T-helper 2 cell treated with Interferon-gamma antibody and Interleukin-4, amounts not matched to agents 5 μg/mL and 100 μg/mL, for 36 hours (primary cell): ENCODE measurements around the gene SLX4IP.
A peak's percentile ranks its signal among the peaks of the same experiment; 100 is the strongest.

Experiments used
- DNase-seq: peaks from one replicate; pipeline ENCODE4 v3.0.0; 2021; ENCODE audit warnings: low spot score
- H3K27ac Mint-ChIP-seq: one replicate; pipeline ENCODE4 v1.8.0; 2021; ENCODE audit warnings: mild to moderate bottlenecking, mixed read lengths
- H3K27me3 Mint-ChIP-seq: one replicate; pipeline ENCODE4 v1.8.0; 2021; ENCODE audit warnings: low read depth, mixed read lengths
- H3K36me3 Mint-ChIP-seq: one replicate; pipeline ENCODE4 v1.8.0; 2021; ENCODE audit warnings: low read depth, mixed read lengths
- H3K4me1 Mint-ChIP-seq: one replicate; pipeline ENCODE4 v1.8.0; 2021; ENCODE audit warnings: low read depth, mixed read lengths
- H3K4me3 Mint-ChIP-seq: one replicate; pipeline ENCODE4 v1.8.0; 2022; ENCODE audit warnings: mild to moderate bottlenecking, moderate library complexity, mixed read lengths
- H3K9me3 Mint-ChIP-seq: one replicate; pipeline ENCODE4 v1.8.0; 2021; ENCODE audit warnings: mixed read lengths

SLX4IP gene

GRCh38 chr20:10483691-10484090 is 48.6 kb downstream of the SLX4IP start:
- Mint-ChIP-seq H3K27me3 (no peaks in the 10 kb centered on the region), H3K4me3 (no peak overlapping the region), H3K9me3 (no peaks in the 10 kb centered on the region), H3K36me3 (peaks cover under 1% of the 10 kb centered on the region), H3K4me1 (peaks cover 3% of the 10 kb centered on the region), H3K27ac (no peak overlapping the region)
- DNase-seq = no peak

GRCh38 chr20:10487142-10488136 is 52.3 kb downstream of the SLX4IP start:
- H3K4me1 Mint-ChIP-seq = peaks cover 14% of the 10 kb centered on the region

GRCh38 chr20:10488534-10488933 is 53.4 kb downstream of the SLX4IP start:
- no peaks in the 10 kb centered on the region for H3K36me3 Mint-ChIP-seq
- H3K27ac Mint-ChIP-seq = no peak overlapping the region
- H3K4me3 Mint-ChIP-seq = no peak overlapping the region
- no peaks in the 10 kb centered on the region for H3K9me3 Mint-ChIP-seq
- DNase-seq = no peak
- H3K27me3 Mint-ChIP-seq = no peaks in the 10 kb centered on the region
- H3K4me1 Mint-ChIP-seq = peaks cover 14% of the 10 kb centered on the region

More at GRCh38 chr20:10487142-10488136, 52.3 kb downstream of the SLX4IP start:
- H3K4me3 Mint-ChIP-seq = no peak overlapping the region
- H3K27me3 Mint-ChIP-seq = no peaks in the 10 kb centered on the region
- DNase-seq = no peak
- H3K36me3 Mint-ChIP-seq = no peaks in the 10 kb centered on the region
- H3K27ac Mint-ChIP-seq = no peak overlapping the region
- no peaks in the 10 kb centered on the region for H3K9me3 Mint-ChIP-seq

- Mint-ChIP-seq H3K27ac (no peak overlapping the region), H3K9me3 (no peaks in the 10 kb centered on the region), H3K36me3 (no peaks in the 10 kb centered on the region), H3K27me3 (no peaks in the 10 kb centered on the region), H3K4me1 (peaks cover 18% of the 10 kb centered on the region), H3K4me3 (no peak overlapping the region)
- no peak for DNase-seq
Measured at GRCh38 chr20:10489853-10490252, 54.7 kb downstream of the SLX4IP start.

GRCh38 chr20:10490257-10490656 is 55.2 kb downstream of the SLX4IP start:
- Mint-ChIP-seq H3K4me3 (no peak overlapping the region), H3K4me1 (peaks cover 21% of the 10 kb centered on the region)

GRCh38 chr20:10490706-10491105 is 55.6 kb downstream of the SLX4IP start:
- Mint-ChIP-seq H3K9me3 (no peaks in the 10 kb centered on the region), H3K36me3 (no peaks in the 10 kb centered on the region), H3K27ac (no peak overlapping the region), H3K27me3 (no peaks in the 10 kb centered on the region), H3K4me1 (peaks cover 24% of the 10 kb centered on the region), H3K4me3 (no peak overlapping the region)
- DNase-seq = no peak

More at GRCh38 chr20:10490257-10490656, 55.2 kb downstream of the SLX4IP start:
- Mint-ChIP-seq H3K27ac (no peak overlapping the region), H3K27me3 (no peaks in the 10 kb centered on the region), H3K9me3 (no peaks in the 10 kb centered on the region), H3K36me3 (no peaks in the 10 kb centered on the region)
- DNase-seq = no peak

GRCh38 chr20:10492065-10492464 is 57.0 kb downstream of the SLX4IP start:
- H3K4me1 Mint-ChIP-seq = peaks cover 30% of the 10 kb centered on the region
- no peak overlapping the region for H3K4me3 Mint-ChIP-seq
- H3K27me3 Mint-ChIP-seq = no peaks in the 10 kb centered on the region
- H3K27ac Mint-ChIP-seq = no peak overlapping the region
- no peaks in the 10 kb centered on the region for H3K9me3 Mint-ChIP-seq
- no peaks in the 10 kb centered on the region for H3K36me3 Mint-ChIP-seq
- no peak for DNase-seq

GRCh38 chr20:10492844-10493243 is 57.7 kb downstream of the SLX4IP start:
- Mint-ChIP-seq H3K4me3 (no peak overlapping the region), H3K27ac (no peak overlapping the region), H3K36me3 (no peaks in the 10 kb centered on the region), H3K9me3 (no peaks in the 10 kb centered on the region), H3K4me1 (peaks cover 37% of the 10 kb centered on the region), H3K27me3 (no peaks in the 10 kb centered on the region)
- DNase-seq = no peak

GRCh38 chr20:10495173-10495572 is 60.1 kb downstream of the SLX4IP start:
- Mint-ChIP-seq H3K4me1 (peaks cover 38% of the 10 kb centered on the region), H3K4me3 (peak overlapping the region; percentile 68), H3K27me3 (no peaks in the 10 kb centered on the region), H3K36me3 (peaks cover 2% of the 10 kb centered on the region), H3K27ac (peak overlapping the region; percentile 41), H3K9me3 (no peaks in the 10 kb centered on the region)
- no peak for DNase-seq

- no peaks in the 10 kb centered on the region for H3K27me3 Mint-ChIP-seq
- no peak overlapping the region for H3K4me3 Mint-ChIP-seq
- no peak overlapping the region for H3K27ac Mint-ChIP-seq
- H3K4me1 Mint-ChIP-seq = peaks cover 42% of the 10 kb centered on the region
- H3K36me3 Mint-ChIP-seq = peaks cover 2% of the 10 kb centered on the region
- no peaks in the 10 kb centered on the region for H3K9me3 Mint-ChIP-seq
- no peak for DNase-seq
Measured at GRCh38 chr20:10496465-10496864, 61.4 kb downstream of the SLX4IP start.

GRCh38 chr20:10497283-10497682 is 62.2 kb downstream of the SLX4IP start:
- H3K4me1 Mint-ChIP-seq = peaks cover 49% of the 10 kb centered on the region
- H3K27ac Mint-ChIP-seq = no peak overlapping the region
- no peaks in the 10 kb centered on the region for H3K9me3 Mint-ChIP-seq
- no peak for DNase-seq
- no peak overlapping the region for H3K4me3 Mint-ChIP-seq
- no peaks in the 10 kb centered on the region for H3K27me3 Mint-ChIP-seq
- peaks cover 2% of the 10 kb centered on the region for H3K36me3 Mint-ChIP-seq

- Mint-ChIP-seq H3K27ac (no peak overlapping the region), H3K36me3 (peaks cover 2% of the 10 kb centered on the region), H3K27me3 (no peaks in the 10 kb centered on the region), H3K4me1 (peaks cover 54% of the 10 kb centered on the region), H3K4me3 (no peak overlapping the region), H3K9me3 (no peaks in the 10 kb centered on the region)
- DNase-seq = no peak
Measured at GRCh38 chr20:10497791-10498190, 62.7 kb downstream of the SLX4IP start.

- Mint-ChIP-seq H3K9me3 (no peaks in the 10 kb centered on the region), H3K27ac (no peak overlapping the region), H3K36me3 (peaks cover 3% of the 10 kb centered on the region), H3K4me1 (peaks cover 58% of the 10 kb centered on the region), H3K4me3 (no peak overlapping the region), H3K27me3 (no peaks in the 10 kb centered on the region)
- DNase-seq = no peak
Measured at GRCh38 chr20:10498200-10498599, 63.1 kb downstream of the SLX4IP start.

GRCh38 chr20:10501402-10501801 is 66.3 kb downstream of the SLX4IP start:
- Mint-ChIP-seq H3K27me3 (no peaks in the 10 kb centered on the region), H3K4me3 (peak overlapping the region; percentile 89), H3K27ac (peak overlapping the region; percentile 91), H3K4me1 (peaks cover 55% of the 10 kb centered on the region), H3K9me3 (no peaks in the 10 kb centered on the region), H3K36me3 (peaks cover 3% of the 10 kb centered on the region)
- no peak for DNase-seq
